ENCODE data around the gene AXDND1.
A peak's percentile ranks its signal among the peaks of the same experiment; 100 is the strongest.

The AXDND1 gene, protein sequence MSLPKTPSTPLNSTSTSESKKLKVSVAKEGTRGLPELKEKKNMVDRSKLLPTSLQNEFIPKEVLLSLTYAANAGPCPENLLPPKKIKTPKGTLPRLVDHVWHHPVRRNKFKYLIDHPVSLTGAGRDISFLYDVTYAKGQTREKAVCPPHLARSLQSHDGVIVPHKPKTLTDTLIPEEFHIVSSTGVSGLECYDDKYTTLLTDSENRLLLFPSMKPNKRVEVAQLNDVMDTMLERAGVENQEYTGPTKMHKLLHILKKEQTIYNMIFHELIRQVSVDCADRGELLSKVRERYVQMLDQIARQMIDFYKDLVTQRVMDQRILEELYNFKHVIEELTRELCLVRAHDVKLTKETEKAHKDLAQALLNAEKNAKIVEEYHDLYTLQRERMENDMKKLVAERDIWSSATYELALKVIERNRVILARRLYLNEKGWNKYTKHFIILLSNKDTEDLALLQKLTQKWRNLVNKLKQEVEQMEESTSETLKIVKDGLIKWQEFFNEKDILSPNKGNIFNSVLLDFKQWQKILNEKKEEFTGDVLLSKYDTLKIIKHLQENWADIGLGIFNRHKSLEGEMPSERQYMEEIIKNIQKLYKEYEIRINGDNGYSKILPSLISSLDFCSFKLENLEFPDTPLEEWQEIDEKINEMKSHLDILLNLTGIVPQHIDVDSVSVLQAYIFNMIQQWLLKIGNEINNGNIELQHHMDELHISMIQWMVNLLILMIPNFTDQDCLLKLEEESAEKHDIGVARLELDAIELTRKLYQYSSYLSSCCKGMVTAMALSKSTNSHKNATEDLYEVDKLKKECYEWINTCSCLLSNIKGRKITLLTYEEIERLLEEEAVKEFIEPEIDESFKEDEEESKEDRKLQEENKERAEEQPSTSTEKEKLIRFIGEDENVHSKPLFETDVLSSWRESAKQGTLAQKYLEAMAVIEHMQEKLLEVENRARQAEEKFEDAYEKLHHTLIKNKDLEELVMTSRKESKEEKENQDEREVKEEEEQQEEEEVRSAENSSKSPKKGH

DNA sequence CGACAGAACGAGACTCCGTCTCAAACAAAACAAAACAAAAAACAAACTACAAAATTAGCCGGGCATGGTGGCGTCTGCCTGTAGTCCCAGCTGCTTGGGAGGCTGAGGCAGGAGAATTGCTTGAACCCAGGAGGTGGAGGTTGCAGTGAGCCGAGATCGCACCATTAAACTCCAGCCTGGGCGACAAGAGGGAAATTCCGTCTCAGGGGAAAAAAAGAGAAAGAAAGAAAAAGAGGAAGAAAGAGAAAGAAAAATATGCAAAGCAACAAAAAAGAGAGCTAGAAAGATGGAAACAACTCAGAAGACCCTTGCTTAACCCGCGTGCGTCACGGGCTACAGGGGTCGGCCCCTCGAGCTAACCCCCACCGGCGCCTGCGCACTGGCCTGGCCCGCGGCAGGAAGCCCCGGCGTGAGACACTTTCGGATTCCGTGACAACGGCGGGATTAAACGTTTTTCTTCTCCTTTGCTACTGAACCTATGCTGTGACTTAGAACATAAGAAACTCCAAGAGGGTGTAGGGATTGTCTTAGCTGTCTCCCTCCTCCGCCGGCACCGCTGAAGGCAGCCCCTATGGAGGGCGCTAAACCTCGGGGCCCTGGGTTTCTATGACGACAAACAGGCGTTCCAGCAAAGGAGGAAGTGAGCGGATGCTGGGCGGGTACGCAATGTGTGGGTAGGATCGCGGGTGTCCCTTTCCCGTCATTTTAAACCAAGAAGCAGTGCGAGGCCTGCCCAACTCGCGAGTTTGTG, at the start of gene AXDND1:
TSS of gene AXDND1 (plus strand) at position 630 of the 751 bp plus-strand sequence. CDS start 539 bp downstream, outside the sequence.
- Histone ChIP-seq H3K4me1 (ENCODE audit: control insufficient read depth, insufficient read depth, low read length) (no peaks in the 10 kb centered on the region), H3K27me3 (ENCODE audit: control insufficient read depth in 1 of 2, insufficient read depth in 2 of 2, low read length in 2 of 2) (no peaks in the 10 kb centered on the region), H3K4me3 (ENCODE audit: low read length in 2 of 2) (peak within 1 kb of the TSS; percentile 88 to 89), H3K27ac (ENCODE audit: low read length) (peak within 1 kb of the TSS; percentile 88), H3K9ac (ENCODE audit: low read length in 2 of 2) (peak within 1 kb of the TSS; percentile 93 to 94), H3K9me3 (ENCODE audit: control insufficient read depth in 2 of 2, low read length in 2 of 2) (no peaks in the 10 kb centered on the region), H3K36me3 (ENCODE audit: control insufficient read depth in 2 of 2, insufficient read depth in 2 of 2, low read length in 2 of 2) (no peaks in the 10 kb centered on the region)

DNA sequence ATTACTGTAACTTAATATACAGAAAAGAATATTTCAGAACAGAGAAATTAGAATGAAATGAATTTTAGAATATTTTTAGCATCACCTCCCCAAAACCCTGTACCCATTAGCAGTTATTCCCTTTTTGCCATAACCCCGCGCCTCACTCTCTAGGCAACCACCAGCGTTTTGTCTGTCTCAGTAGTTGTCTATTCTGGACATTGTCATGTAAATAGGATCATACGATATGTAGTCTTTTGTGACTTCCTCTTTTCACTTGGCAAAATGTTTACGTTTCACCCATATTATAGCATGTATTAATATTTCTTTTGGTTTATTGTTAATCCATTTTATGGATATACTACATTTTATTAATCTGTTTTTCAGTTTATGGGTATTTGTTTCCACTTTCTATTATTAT, 47.3 kb upstream of the AXDND1 start:
- Histone ChIP-seq H3K36me3 (ENCODE audit: control insufficient read depth in 2 of 2, insufficient read depth in 2 of 2, low read length in 2 of 2) (no peaks in the 10 kb centered on the region), H3K4me1 (ENCODE audit: control insufficient read depth, insufficient read depth, low read length) (no peaks in the 10 kb centered on the region), H3K4me3 (ENCODE audit: low read length in 2 of 2) (no peak overlapping the region), H3K9ac (ENCODE audit: low read length in 2 of 2) (no peak overlapping the region), H3K27ac (ENCODE audit: low read length) (no peak overlapping the region), H3K9me3 (ENCODE audit: control insufficient read depth in 2 of 2, low read length in 2 of 2) (no peaks in the 10 kb centered on the region), H3K27me3 (ENCODE audit: control insufficient read depth in 1 of 2, insufficient read depth in 2 of 2, low read length in 2 of 2) (no peaks in the 10 kb centered on the region)

DNA sequence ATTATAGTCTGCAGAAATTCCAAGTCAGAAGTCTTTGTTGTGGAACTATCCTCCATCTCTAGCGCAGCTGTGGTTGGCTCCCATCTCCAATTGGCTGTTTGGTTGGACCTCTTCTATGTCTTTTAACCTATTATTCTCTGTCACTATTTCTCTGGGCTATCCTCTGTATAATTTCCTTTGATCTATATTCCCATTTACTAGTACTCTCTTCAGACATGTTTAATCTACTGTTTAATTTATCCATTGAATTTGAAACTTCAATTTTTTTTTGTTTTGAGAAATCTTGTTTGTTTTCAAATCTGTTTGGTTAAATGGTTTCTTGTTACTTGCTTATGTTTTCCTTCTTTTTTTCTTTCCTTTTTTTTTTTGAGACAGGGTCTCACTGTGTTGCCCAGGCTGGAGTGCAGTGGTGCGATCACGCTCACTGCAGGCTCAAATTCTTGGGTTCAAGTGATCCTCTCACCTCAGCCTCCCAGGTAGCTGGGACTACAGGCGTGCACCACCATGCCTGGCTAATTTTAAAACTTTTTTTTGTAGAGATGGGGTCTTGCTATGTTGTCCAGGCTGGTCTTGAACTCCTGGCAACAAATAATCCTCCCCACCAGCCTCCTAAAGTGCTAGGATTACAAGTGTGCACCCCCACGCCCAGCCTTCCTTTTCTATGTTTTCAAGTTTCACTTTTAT, 44.1 kb upstream of the AXDND1 start:
- no peak overlapping the region for H3K27ac ChIP-seq (ENCODE audit: low read length)
- peaks cover 0 to 3% of the 10 kb centered on the region in 2 donors for H3K36me3 ChIP-seq (ENCODE audit: control insufficient read depth in 2 of 2, insufficient read depth in 2 of 2, low read length in 2 of 2)
- no peaks in the 10 kb centered on the region for H3K27me3 ChIP-seq (ENCODE audit: control insufficient read depth in 1 of 2, insufficient read depth in 2 of 2, low read length in 2 of 2)
- no peak overlapping the region for H3K4me3 ChIP-seq (ENCODE audit: low read length in 2 of 2)
- no peak overlapping the region for H3K9ac ChIP-seq (ENCODE audit: low read length in 2 of 2)
- no peaks in the 10 kb centered on the region for H3K4me1 ChIP-seq (ENCODE audit: control insufficient read depth, insufficient read depth, low read length)
- H3K9me3 ChIP-seq (ENCODE audit: control insufficient read depth in 2 of 2, low read length in 2 of 2), result no peaks in the 10 kb centered on the region

DNA sequence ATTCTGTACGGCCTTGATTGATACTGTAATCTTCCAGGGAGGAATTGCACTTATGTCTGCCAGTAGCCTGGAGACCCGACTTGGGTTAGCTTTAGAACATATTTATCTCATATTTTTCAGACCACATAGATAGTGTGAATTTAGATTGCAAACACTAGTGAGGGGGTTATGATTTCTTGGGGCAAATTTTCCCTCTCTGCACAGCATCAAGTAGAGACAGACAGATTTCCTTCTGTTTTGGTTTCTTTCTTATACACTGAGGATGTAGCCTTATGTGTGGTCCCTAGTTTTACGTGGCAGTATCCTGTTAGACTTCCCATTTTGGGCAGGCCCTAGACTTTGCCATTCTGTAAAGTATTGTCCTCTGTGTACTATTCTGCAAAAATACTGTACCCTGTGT, 43.2 kb upstream of the AXDND1 start:
- Histone ChIP-seq H3K36me3 (ENCODE audit: control insufficient read depth in 2 of 2, insufficient read depth in 2 of 2, low read length in 2 of 2) (peaks cover 0 to 3% of the 10 kb centered on the region in 2 donors), H3K27ac (ENCODE audit: low read length) (no peak overlapping the region), H3K4me3 (ENCODE audit: low read length in 2 of 2) (no peak overlapping the region), H3K4me1 (ENCODE audit: control insufficient read depth, insufficient read depth, low read length) (no peaks in the 10 kb centered on the region), H3K27me3 (ENCODE audit: control insufficient read depth in 1 of 2, insufficient read depth in 2 of 2, low read length in 2 of 2) (no peaks in the 10 kb centered on the region), H3K9ac (ENCODE audit: low read length in 2 of 2) (no peak overlapping the region), H3K9me3 (ENCODE audit: control insufficient read depth in 2 of 2, low read length in 2 of 2) (no peaks in the 10 kb centered on the region)

DNA sequence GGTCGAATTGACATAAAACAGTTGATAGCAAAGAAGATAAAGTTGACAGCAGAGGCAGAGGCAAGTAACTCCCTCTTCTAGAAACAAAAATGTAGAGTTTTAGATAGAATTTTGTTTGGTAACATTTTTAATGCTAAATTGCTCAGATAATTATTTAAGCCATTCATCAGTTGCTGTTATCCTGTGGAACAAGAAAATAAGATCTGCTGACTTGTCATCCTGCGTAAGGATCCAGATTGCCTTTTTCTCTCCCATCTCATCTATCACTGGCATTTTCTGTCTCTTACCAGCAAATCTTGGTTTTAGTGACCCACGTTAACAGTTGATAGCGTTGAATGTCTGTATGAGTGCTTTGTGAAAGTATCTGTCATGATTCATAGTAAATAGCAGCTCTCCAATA, 42.3 kb upstream of the AXDND1 start:
- H3K9ac ChIP-seq (ENCODE audit: low read length in 2 of 2), result no peak overlapping the region
- H3K4me3 ChIP-seq (ENCODE audit: low read length in 2 of 2), result no peak overlapping the region
- H3K36me3 ChIP-seq (ENCODE audit: control insufficient read depth in 2 of 2, insufficient read depth in 2 of 2, low read length in 2 of 2), result peaks cover 0 to 3% of the 10 kb centered on the region in 2 donors
- H3K4me1 ChIP-seq (ENCODE audit: control insufficient read depth, insufficient read depth, low read length), result no peaks in the 10 kb centered on the region
- no peak overlapping the region for H3K27ac ChIP-seq (ENCODE audit: low read length)
- no peaks in the 10 kb centered on the region for H3K27me3 ChIP-seq (ENCODE audit: control insufficient read depth in 1 of 2, insufficient read depth in 2 of 2, low read length in 2 of 2)
- no peaks in the 10 kb centered on the region for H3K9me3 ChIP-seq (ENCODE audit: control insufficient read depth in 2 of 2, low read length in 2 of 2)

DNA sequence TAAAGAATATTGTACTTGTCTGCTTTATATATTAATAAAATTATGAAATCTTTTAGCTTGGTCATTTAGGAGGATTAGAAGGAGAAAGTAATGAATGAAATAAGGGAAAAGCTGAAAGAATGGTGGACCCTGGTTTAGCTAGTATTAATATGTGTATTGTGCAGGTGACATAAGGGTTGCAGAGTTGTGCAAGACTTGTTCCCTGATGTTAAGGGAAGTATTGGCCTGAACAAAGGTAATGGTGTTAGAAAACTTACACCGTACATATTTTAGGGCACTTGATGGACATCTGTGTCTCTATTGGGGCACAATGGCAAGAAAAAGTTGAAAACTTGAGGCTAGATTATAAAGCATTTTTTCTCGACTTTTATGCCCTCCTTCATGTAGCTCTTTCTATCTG, 39.9 kb upstream of the AXDND1 start:
- Histone ChIP-seq H3K9ac (ENCODE audit: low read length in 2 of 2) (no peak overlapping the region), H3K36me3 (ENCODE audit: control insufficient read depth in 2 of 2, insufficient read depth in 2 of 2, low read length in 2 of 2) (peaks cover 0 to 3% of the 10 kb centered on the region in 2 donors), H3K27me3 (ENCODE audit: control insufficient read depth in 1 of 2, insufficient read depth in 2 of 2, low read length in 2 of 2) (no peaks in the 10 kb centered on the region), H3K9me3 (ENCODE audit: control insufficient read depth in 2 of 2, low read length in 2 of 2) (no peaks in the 10 kb centered on the region), H3K27ac (ENCODE audit: low read length) (no peak overlapping the region), H3K4me3 (ENCODE audit: low read length in 2 of 2) (no peak overlapping the region), H3K4me1 (ENCODE audit: control insufficient read depth, insufficient read depth, low read length) (no peaks in the 10 kb centered on the region)

DNA sequence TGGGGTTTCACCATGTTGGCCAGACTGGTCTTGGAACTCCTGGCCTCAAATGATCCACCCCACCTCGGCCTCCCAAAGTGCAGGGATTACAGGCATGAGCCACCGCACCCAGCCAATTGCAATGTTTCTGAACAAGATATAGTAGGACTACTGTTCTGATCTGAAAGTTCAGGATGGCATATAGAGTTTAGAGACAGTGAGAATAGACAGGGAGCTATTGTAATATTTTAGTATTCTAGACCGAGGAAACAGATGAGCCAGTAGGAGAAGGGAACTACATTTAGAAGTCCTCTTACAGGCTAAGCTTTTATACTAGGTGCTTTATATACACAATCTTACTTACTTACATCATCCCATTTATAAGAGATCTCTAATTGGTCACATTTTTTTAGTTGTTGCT, 39.0 kb upstream of the AXDND1 start:
- H3K36me3 ChIP-seq (ENCODE audit: control insufficient read depth in 2 of 2, insufficient read depth in 2 of 2, low read length in 2 of 2), result peaks cover 0 to 3% of the 10 kb centered on the region in 2 donors
- no peak overlapping the region for H3K27ac ChIP-seq (ENCODE audit: low read length)
- H3K4me1 ChIP-seq (ENCODE audit: control insufficient read depth, insufficient read depth, low read length), result no peaks in the 10 kb centered on the region
- no peak overlapping the region for H3K9ac ChIP-seq (ENCODE audit: low read length in 2 of 2)
- no peaks in the 10 kb centered on the region for H3K27me3 ChIP-seq (ENCODE audit: control insufficient read depth in 1 of 2, insufficient read depth in 2 of 2, low read length in 2 of 2)
- no peak overlapping the region for H3K4me3 ChIP-seq (ENCODE audit: low read length in 2 of 2)
- H3K9me3 ChIP-seq (ENCODE audit: control insufficient read depth in 2 of 2, low read length in 2 of 2), result no peaks in the 10 kb centered on the region

DNA sequence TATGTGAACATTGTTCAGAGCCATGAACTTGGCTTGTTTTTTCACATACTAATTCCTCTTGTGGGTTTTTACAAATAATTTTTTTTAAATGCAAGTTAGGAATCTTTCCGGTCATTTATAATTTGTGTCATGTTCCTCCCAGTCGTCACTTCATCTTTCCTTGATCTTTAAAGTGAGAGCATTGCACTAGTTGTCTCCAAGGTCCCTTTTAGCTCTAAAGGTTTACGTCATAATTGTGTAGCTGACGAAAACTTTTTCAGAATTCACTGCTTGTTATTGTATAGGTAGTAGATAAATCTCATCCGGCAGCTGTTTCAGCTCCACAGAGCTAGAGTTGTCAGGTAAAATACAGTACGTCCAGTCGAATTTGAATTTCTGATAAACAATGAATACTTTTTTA, 38.6 kb upstream of the AXDND1 start:
- no peak overlapping the region for H3K27ac ChIP-seq (ENCODE audit: low read length)
- no peak overlapping the region for H3K9ac ChIP-seq (ENCODE audit: low read length in 2 of 2)
- H3K4me3 ChIP-seq (ENCODE audit: low read length in 2 of 2), result no peak overlapping the region
- no peaks in the 10 kb centered on the region for H3K9me3 ChIP-seq (ENCODE audit: control insufficient read depth in 2 of 2, low read length in 2 of 2)
- H3K4me1 ChIP-seq (ENCODE audit: control insufficient read depth, insufficient read depth, low read length), result no peaks in the 10 kb centered on the region
- no peaks in the 10 kb centered on the region for H3K27me3 ChIP-seq (ENCODE audit: control insufficient read depth in 1 of 2, insufficient read depth in 2 of 2, low read length in 2 of 2)
- H3K36me3 ChIP-seq (ENCODE audit: control insufficient read depth in 2 of 2, insufficient read depth in 2 of 2, low read length in 2 of 2), result peaks cover 0 to 3% of the 10 kb centered on the region in 2 donors

DNA sequence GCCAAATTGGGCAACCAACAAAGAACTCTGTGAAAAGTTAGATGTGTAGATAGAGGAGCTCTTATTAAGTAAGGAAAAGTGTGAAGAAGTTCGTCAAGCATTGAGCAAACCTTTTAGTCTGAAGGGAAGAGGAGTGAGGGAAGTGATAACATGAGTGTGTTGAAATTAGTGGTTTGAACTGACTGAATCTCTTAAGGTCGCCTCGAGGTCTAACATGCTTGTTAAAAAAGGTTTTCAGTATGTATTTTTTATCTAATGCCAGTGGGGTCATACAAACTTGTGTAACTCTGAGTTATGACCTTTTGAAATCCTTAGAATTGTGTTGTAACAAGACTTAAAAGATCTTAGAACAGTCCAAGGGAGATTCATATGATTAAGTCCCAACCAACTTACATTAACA, 38.1 kb upstream of the AXDND1 start:
- Histone ChIP-seq H3K27me3 (ENCODE audit: control insufficient read depth in 1 of 2, insufficient read depth in 2 of 2, low read length in 2 of 2) (no peaks in the 10 kb centered on the region), H3K36me3 (ENCODE audit: control insufficient read depth in 2 of 2, insufficient read depth in 2 of 2, low read length in 2 of 2) (peaks cover 0 to 3% of the 10 kb centered on the region in 2 donors), H3K4me3 (ENCODE audit: low read length in 2 of 2) (no peak overlapping the region), H3K9me3 (ENCODE audit: control insufficient read depth in 2 of 2, low read length in 2 of 2) (no peaks in the 10 kb centered on the region), H3K27ac (ENCODE audit: low read length) (no peak overlapping the region), H3K9ac (ENCODE audit: low read length in 2 of 2) (no peak overlapping the region), H3K4me1 (ENCODE audit: control insufficient read depth, insufficient read depth, low read length) (no peaks in the 10 kb centered on the region)

DNA sequence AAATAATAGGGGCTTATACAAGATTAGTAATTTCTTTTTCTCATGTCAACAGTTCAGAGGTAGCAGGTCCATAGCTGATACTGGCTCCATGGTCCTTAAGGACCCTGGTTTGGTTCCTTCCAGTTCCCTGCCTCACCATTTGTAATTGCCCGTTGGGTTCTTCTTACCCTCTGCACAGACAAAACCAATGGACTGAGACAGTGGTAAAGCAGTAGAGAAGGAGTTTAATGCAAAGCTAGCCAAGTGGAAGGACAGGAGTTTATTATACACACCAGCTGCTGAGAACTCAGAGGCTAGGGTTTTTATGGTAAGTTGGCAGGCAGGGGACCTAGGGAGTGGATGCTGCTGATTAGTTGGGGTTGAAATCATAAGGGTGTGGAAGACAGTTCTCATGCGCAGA, 35.9 kb upstream of the AXDND1 start:
- Histone ChIP-seq H3K9me3 (ENCODE audit: control insufficient read depth in 2 of 2, low read length in 2 of 2) (no peaks in the 10 kb centered on the region), H3K36me3 (ENCODE audit: control insufficient read depth in 2 of 2, insufficient read depth in 2 of 2, low read length in 2 of 2) (no peaks in the 10 kb centered on the region), H3K27ac (ENCODE audit: low read length) (no peak overlapping the region), H3K4me3 (ENCODE audit: low read length in 2 of 2) (no peak overlapping the region), H3K4me1 (ENCODE audit: control insufficient read depth, insufficient read depth, low read length) (no peaks in the 10 kb centered on the region), H3K9ac (ENCODE audit: low read length in 2 of 2) (no peak overlapping the region), H3K27me3 (ENCODE audit: control insufficient read depth in 1 of 2, insufficient read depth in 2 of 2, low read length in 2 of 2) (no peaks in the 10 kb centered on the region)
